B cell (primary cell): ENCODE measurements around the gene CRAMP1.

Source experiments
- EZH2 ChIP-seq: IDR thresholded peaks from 2 replicates; pipeline ENCODE4 v1.6.1; 2012; ENCODE audit warnings: borderline replicate concordance, low read depth, mild to moderate bottlenecking, moderate library complexity, low read length; ENCODE audit not compliant: insufficient read depth, poor library complexity, severe bottlenecking
- TF ChIP-seq, protein P1 (sequence below): fragments of 200-600 bp; IDR thresholded peaks from one replicate; pipeline ENCODE4 v1.8.0; 2022; ENCODE audit warnings: antibody characterized with exemption, mild to moderate bottlenecking

DNA sequence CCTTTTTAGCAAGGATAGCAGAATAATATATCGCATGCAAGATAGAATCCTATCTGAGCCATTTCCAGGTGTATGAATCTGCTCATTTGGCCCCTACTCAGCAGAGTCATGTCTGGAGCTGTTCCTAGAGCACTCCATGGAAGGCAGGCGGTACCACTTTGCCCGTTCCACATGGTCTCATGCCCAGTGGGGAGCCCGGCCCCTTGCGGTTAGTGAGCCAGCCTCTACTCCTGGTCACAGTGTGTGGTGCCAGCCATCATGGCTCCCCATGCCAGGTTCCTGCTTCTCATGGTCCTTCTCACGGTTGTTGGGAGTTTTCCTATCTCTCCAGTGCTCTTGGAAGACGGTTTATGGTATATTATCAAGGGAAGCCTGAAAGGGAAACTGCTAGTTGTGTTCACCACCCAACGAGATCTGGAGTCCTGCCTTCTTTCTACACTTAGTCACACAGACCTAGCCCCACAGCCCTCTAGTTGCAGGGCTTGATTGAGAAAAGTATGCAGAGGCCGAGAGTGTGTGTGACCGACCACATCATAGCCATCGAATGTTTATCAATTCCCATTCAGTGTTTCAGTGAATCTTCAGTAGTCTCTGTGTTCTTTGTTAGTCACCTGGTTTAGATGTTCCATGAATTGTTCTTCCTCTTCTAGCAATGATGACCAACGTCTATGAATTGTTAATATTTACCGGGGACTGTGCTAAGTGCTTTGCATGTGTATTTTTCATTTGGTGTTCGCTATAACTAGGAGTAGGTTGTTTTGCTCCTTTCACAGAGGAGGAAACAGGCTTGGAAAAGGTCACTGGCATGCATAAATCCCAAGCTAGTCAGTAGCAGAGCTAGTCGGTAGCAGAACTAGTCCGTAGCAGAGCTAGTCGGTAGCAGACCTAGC lies 75.5 kb downstream of the CRAMP1 start:
- TF ChIP-seq, protein P1, sequence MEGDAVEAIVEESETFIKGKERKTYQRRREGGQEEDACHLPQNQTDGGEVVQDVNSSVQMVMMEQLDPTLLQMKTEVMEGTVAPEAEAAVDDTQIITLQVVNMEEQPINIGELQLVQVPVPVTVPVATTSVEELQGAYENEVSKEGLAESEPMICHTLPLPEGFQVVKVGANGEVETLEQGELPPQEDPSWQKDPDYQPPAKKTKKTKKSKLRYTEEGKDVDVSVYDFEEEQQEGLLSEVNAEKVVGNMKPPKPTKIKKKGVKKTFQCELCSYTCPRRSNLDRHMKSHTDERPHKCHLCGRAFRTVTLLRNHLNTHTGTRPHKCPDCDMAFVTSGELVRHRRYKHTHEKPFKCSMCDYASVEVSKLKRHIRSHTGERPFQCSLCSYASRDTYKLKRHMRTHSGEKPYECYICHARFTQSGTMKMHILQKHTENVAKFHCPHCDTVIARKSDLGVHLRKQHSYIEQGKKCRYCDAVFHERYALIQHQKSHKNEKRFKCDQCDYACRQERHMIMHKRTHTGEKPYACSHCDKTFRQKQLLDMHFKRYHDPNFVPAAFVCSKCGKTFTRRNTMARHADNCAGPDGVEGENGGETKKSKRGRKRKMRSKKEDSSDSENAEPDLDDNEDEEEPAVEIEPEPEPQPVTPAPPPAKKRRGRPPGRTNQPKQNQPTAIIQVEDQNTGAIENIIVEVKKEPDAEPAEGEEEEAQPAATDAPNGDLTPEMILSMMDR: no peak
- no peak for TF ChIP-seq EZH2
